SK-N-SH (cell line): ENCODE measurements around the gene AFAP1. TPM values are rescaled to one million over a fixed set of nuclear protein-coding genes. Genes with fewer than 3 reads are reported as not detected.

ENCODE experiments used
- CTCF ChIA-PET: fragments of 300-600, 350-600 bp; formaldehyde crosslinking; extraction: SDS; loops from one replicate; lab custom pipeline; 2021; lab: Yijun Ruan, JAX
- POLR2A ChIA-PET: fragments of 350-600 bp; sonication (Branson Sonifier 250); formaldehyde crosslinking; extraction: SDS; loops from one replicate; lab custom pipeline; 2020; ENCODE audit warnings: antibody characterized with exemption, inconsistent platforms; lab: Yijun Ruan, JAX
- DNase-seq: peaks from one replicate; pipeline ENCODE4 v3.0.0; 2012
- H2AFZ ChIP-seq: fragments of 200-600 bp; sonication (generic); 2 replicates; pipeline ENCODE4 v1.8.1; 2016; ENCODE audit warnings: antibody characterized with exemption, mild to moderate bottlenecking, low read depth
- H3F3A ChIP-seq: fragments of 200-600 bp; sonication (generic); replicated peaks from 2 replicates; pipeline ENCODE3; 2016; ENCODE audit warnings: antibody characterized with exemption, mild to moderate bottlenecking; ENCODE audit not compliant: insufficient read depth
- H3K27ac ChIP-seq, 2 experiments: fragments of 200-500 bp in 1 of 2; fragments of 200-600 bp in 1 of 2; sonication (Bioruptor generic) in 1 of 2; sonication (generic), shearing (Covaris generic) in 1 of 2; 2 replicates each; pipeline versions ENCODE4 v1.5.1 to v1.6.1; 2014 to 2016; ENCODE audit warnings: low read depth in 2 of 2, inconsistent platforms in 1 of 2, low read length in 1 of 2, mild to moderate bottlenecking in 1 of 2, mixed read lengths in 1 of 2
- H3K27me3 ChIP-seq: fragments of 200-600 bp; sonication (generic), shearing (Covaris generic); 2 replicates; pipeline ENCODE4 v1.6.1; 2016; ENCODE audit warnings: mixed run types; ENCODE audit not compliant: insufficient read depth
- H3K36me3 ChIP-seq, 2 experiments: fragments of 200-500 bp in 1 of 2; fragments of 200-600 bp in 1 of 2; sonication (Bioruptor generic) in 1 of 2; sonication (generic) in 1 of 2; replicated peaks in 1 of 2; 2 replicates each; pipeline versions ENCODE3 to v1.5.1; 2014 to 2016; ENCODE audit warnings: low read length in 1 of 2, mild to moderate bottlenecking in 1 of 2; ENCODE audit not compliant: insufficient read depth in 2 of 2, control insufficient read depth in 1 of 2
- H3K4me1 ChIP-seq, 2 experiments: fragments of 200-500 bp in 1 of 2; fragments of 200-600 bp in 1 of 2; sonication (Bioruptor generic) in 1 of 2; sonication (generic), shearing (Covaris generic) in 1 of 2; 2 replicates each; pipeline versions ENCODE4 v1.5.1 to v1.6.1; 2014 to 2016; ENCODE audit warnings: low read depth in 1 of 2, low read length in 1 of 2, mixed run types in 1 of 2; ENCODE audit not compliant: insufficient read depth in 2 of 2, control insufficient read depth in 1 of 2
- H3K4me2 ChIP-seq: fragments of 200-600 bp; sonication (generic), shearing (Covaris generic); 2 replicates; pipeline ENCODE4 v1.6.1; 2017; ENCODE audit warnings: mixed run types
- H3K4me3 ChIP-seq, 2 experiments: fragments of 200-500 bp in 1 of 2; fragments of 200-600 bp in 1 of 2; sonication (Bioruptor generic) in 1 of 2; sonication (generic), shearing (Covaris generic) in 1 of 2; 2 replicates each; pipeline versions ENCODE4 v1.5.1 to v1.8.1; 2014 to 2016; ENCODE audit warnings: low read depth in 2 of 2, inconsistent platforms in 1 of 2, low read length in 1 of 2, mild to moderate bottlenecking in 1 of 2, mixed read lengths in 1 of 2, moderate library complexity in 1 of 2
- H3K79me2 ChIP-seq: fragments of 200-600 bp; sonication (generic); 2 replicates; pipeline ENCODE4 v1.8.1; 2017; ENCODE audit warnings: mild to moderate bottlenecking; ENCODE audit not compliant: insufficient read depth
- H3K9ac ChIP-seq: fragments of 200-600 bp; sonication (generic); 2 replicates; pipeline ENCODE4 v1.6.1; 2017; ENCODE audit warnings: mixed run types
- H3K9me2 ChIP-seq: fragments of 200-600 bp; sonication (generic); 2 replicates; pipeline ENCODE4 v1.6.1; 2017; ENCODE audit warnings: mixed run types
- H3K9me3 ChIP-seq: fragments of 200-600 bp; sonication (generic); 2 replicates; pipeline ENCODE4 v1.6.1; 2017; ENCODE audit warnings: mixed run types, mild to moderate bottlenecking, moderate library complexity
- H4K20me1 ChIP-seq: fragments of 200-600 bp; sonication (generic); 2 replicates; pipeline ENCODE4 v1.6.1; 2017; ENCODE audit warnings: mild to moderate bottlenecking, mixed run types; ENCODE audit not compliant: insufficient read depth
- EZH2phosphoT487 ChIP-seq: fragments of 200-600 bp; sonication (generic); IDR thresholded peaks from 2 replicates; pipeline ENCODE4 v1.6.1; 2017; ENCODE audit warnings: low read depth, mixed run types, mild to moderate bottlenecking, antibody characterized with exemption, moderate library complexity, borderline replicate concordance
- FOXM1 ChIP-seq: IDR thresholded peaks from 2 replicates; pipeline ENCODE4 v1.4.0; 2012; ENCODE audit warnings: low read depth, mild to moderate bottlenecking
- GATA2 ChIP-seq: sonication (generic); formaldehyde crosslinking; IDR thresholded peaks from 2 replicates; pipeline ENCODE4 v1.5.0; 2020; ENCODE audit warnings: mild to moderate bottlenecking, missing genetic modification reagents
- MEF2A ChIP-seq: IDR thresholded peaks from 2 replicates; pipeline ENCODE4 v1.4.0; 2012; ENCODE audit warnings: low read depth, borderline replicate concordance
- POLR2AphosphoS5 ChIP-seq: IDR thresholded peaks from 2 replicates; pipeline ENCODE4 v1.6.1; 2012; ENCODE audit warnings: low read depth, low read length
- TCF12 ChIP-seq: IDR thresholded peaks from 2 replicates; pipeline ENCODE4 v1.4.0; 2012
- YY1 ChIP-seq: IDR thresholded peaks from 2 replicates; pipeline ENCODE4 v1.4.0; 2012; ENCODE audit warnings: low read depth, mild to moderate bottlenecking
- WGBS: methylation state at CpG from one replicate; pipeline ENCODE4 v1.1.6; 2017; ENCODE audit warnings: low lambda C conversion rate; 5-methylcytosine and 5-hydroxymethylcytosine counted together
- polyA plus RNA-seq, 3 experiments: library from polyadenylated mRNA; depleted of rRNA; stranded (reverse); fragments of >200 nt; gene quantifications; 2 replicates each; pipeline ENCODE4 v1.2.3, GENCODE V29; 2012
- TF ChIP-seq, protein P1 (sequence below): IDR thresholded peaks from 2 replicates; pipeline ENCODE4 v1.4.0; 2012; ENCODE audit warnings: low read depth
- TF ChIP-seq, protein P2 (sequence below): fragments of 200-600 bp; sonication (generic); IDR thresholded peaks from 2 replicates; pipeline ENCODE4 v1.6.1; 2017; ENCODE audit warnings: antibody characterized with exemption, mild to moderate bottlenecking, moderate library complexity
- TF ChIP-seq, protein P3 (sequence below): fragments of 150-350 bp; IDR thresholded peaks from 2 replicates; pipeline ENCODE4 v1.6.1; 2016; ENCODE audit warnings: mild to moderate bottlenecking, low read depth, low read length
- TF ChIP-seq, protein P4 (sequence below): IDR thresholded peaks from 2 replicates; pipeline ENCODE4 v1.6.1; 2012; ENCODE audit warnings: mild to moderate bottlenecking, low read depth, low read length, moderate library complexity

Gene AFAP1
- polyA plus RNA-seq, 1 of the 3 experiments (the other 2 are of a cell fraction): 67.9 TPM

DNA sequence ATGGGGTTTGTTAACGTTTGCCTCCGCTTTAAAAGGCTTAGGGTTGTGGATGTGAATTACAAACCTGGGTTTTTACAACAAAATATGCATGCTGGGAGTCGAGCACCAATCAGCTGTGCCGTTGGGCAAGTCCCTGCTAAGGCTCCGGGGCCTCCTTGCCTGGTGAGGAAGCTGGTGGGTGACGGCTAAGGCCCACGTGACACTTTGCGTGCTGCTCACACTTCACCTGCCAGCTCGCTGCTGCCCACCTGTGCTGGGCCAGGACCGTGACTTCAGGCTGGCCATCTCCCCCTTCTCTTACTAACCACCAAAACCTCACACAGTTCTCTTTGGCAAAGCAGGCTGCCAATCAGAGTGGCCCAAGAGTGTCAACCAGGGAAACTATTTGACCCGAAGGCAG, 178.3 kb downstream of the AFAP1 start (continued):
- TF ChIP-seq GATA2 (CRISPR knock-in tag): no peak
- TF ChIP-seq, protein P1, sequence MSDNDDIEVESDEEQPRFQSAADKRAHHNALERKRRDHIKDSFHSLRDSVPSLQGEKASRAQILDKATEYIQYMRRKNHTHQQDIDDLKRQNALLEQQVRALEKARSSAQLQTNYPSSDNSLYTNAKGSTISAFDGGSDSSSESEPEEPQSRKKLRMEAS: no peak
- TF ChIP-seq EZH2phosphoT487: no peak
- no peak for TF ChIP-seq TCF12
- TF ChIP-seq, all 33 proteins: peak for 0

DNA sequence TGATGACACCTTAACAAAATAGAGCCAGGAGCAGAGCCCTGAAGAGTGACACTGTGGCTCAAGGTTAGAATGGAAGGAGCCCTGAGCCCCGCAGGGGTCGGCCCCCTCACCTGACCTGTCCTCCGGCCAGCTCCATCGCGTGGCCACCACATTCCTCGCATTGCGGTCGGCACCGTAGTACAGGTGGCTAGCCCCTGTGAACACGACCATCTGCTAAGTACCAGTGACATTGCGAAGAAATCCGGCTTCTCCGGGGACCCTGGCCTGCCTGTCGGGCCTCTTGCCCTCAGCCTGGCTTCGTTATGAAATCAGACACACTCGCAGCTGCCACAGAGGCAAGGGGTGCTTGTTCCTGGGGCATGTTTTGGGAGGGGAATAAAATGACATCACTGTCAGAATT, 179.0 kb downstream of the AFAP1 start:
- no peak overlapping the region for H3K4me3 ChIP-seq
- no peaks in the 10 kb centered on the region; a peak in 1 of 4 replicates for H3K4me1 ChIP-seq
- 90% methylated on average over 11 of the region's 16 CpGs for WGBS
- H3K9me3 ChIP-seq: no peaks in the 10 kb centered on the region
- H4K20me1 ChIP-seq: peaks cover 64% of the 10 kb centered on the region
- H3K27me3 ChIP-seq: no peaks in the 10 kb centered on the region
- peaks cover 35% of the 10 kb centered on the region for H3F3A ChIP-seq
- TF ChIP-seq FOXM1 (no peak), POLR2AphosphoS5 (no peak), YY1 (no peak), MEF2A (no peak)
- TF ChIP-seq, protein P2, sequence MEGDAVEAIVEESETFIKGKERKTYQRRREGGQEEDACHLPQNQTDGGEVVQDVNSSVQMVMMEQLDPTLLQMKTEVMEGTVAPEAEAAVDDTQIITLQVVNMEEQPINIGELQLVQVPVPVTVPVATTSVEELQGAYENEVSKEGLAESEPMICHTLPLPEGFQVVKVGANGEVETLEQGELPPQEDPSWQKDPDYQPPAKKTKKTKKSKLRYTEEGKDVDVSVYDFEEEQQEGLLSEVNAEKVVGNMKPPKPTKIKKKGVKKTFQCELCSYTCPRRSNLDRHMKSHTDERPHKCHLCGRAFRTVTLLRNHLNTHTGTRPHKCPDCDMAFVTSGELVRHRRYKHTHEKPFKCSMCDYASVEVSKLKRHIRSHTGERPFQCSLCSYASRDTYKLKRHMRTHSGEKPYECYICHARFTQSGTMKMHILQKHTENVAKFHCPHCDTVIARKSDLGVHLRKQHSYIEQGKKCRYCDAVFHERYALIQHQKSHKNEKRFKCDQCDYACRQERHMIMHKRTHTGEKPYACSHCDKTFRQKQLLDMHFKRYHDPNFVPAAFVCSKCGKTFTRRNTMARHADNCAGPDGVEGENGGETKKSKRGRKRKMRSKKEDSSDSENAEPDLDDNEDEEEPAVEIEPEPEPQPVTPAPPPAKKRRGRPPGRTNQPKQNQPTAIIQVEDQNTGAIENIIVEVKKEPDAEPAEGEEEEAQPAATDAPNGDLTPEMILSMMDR: no peak
- TF ChIP-seq, protein P3, sequence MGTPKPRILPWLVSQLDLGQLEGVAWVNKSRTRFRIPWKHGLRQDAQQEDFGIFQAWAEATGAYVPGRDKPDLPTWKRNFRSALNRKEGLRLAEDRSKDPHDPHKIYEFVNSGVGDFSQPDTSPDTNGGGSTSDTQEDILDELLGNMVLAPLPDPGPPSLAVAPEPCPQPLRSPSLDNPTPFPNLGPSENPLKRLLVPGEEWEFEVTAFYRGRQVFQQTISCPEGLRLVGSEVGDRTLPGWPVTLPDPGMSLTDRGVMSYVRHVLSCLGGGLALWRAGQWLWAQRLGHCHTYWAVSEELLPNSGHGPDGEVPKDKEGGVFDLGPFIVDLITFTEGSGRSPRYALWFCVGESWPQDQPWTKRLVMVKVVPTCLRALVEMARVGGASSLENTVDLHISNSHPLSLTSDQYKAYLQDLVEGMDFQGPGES: no peak
- TF ChIP-seq, protein P4, sequence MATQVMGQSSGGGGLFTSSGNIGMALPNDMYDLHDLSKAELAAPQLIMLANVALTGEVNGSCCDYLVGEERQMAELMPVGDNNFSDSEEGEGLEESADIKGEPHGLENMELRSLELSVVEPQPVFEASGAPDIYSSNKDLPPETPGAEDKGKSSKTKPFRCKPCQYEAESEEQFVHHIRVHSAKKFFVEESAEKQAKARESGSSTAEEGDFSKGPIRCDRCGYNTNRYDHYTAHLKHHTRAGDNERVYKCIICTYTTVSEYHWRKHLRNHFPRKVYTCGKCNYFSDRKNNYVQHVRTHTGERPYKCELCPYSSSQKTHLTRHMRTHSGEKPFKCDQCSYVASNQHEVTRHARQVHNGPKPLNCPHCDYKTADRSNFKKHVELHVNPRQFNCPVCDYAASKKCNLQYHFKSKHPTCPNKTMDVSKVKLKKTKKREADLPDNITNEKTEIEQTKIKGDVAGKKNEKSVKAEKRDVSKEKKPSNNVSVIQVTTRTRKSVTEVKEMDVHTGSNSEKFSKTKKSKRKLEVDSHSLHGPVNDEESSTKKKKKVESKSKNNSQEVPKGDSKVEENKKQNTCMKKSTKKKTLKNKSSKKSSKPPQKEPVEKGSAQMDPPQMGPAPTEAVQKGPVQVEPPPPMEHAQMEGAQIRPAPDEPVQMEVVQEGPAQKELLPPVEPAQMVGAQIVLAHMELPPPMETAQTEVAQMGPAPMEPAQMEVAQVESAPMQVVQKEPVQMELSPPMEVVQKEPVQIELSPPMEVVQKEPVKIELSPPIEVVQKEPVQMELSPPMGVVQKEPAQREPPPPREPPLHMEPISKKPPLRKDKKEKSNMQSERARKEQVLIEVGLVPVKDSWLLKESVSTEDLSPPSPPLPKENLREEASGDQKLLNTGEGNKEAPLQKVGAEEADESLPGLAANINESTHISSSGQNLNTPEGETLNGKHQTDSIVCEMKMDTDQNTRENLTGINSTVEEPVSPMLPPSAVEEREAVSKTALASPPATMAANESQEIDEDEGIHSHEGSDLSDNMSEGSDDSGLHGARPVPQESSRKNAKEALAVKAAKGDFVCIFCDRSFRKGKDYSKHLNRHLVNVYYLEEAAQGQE: no peak
- H2AFZ ChIP-seq: no peak overlapping the region
- no peak for DNase-seq
- no peak overlapping the region for H3K4me2 ChIP-seq
- no peaks in the 10 kb centered on the region for H3K9me2 ChIP-seq
- H3K36me3 ChIP-seq: peaks cover 59 to 93% of the 10 kb centered on the region in 2 experiments
- CTCF ChIA-PET: interaction anchor here (1.4 to 7.4 kb wide), 11 partner anchors 10 to 226 kb away, joined by 4 to 135 read pairs (median 11); no protein-coding TSS in a partner anchor
- H3K79me2 ChIP-seq: peaks cover 61% of the 10 kb centered on the region
- no peak overlapping the region for H3K9ac ChIP-seq
- no peak overlapping the region for H3K27ac ChIP-seq
- POLR2A ChIA-PET: no interaction called here
